IMR-90 (cell line): ENCODE measurements around the gene METTL4. TPM values are rescaled to one million over a fixed set of nuclear protein-coding genes. Genes with fewer than 3 reads are reported as not detected.

ENCODE experiments used
- ATAC-seq: fragments of 200-7000 bp; cut with Tn5 transposase; 2 replicates; pipeline ENCODE4 v1.9.1; 2020; ENCODE audit warnings: low read depth, mild to moderate bottlenecking, moderate library complexity
- BruUV-seq: library from RNA; stranded (reverse); fragments of 400-500 nt; replicated peaks from 2 replicates; lab custom pipeline; 2021; lab: Mats Ljungman, UMichigan
- CTCF ChIA-PET: fragments of 300-600 bp; formaldehyde crosslinking; extraction: SDS; loops from one replicate; lab custom pipeline; 2021; ENCODE audit warnings: antibody characterized with exemption; lab: Yijun Ruan, JAX
- POLR2A ChIA-PET: fragments of 300-600 bp; sonication (Branson Sonifier 250); formaldehyde crosslinking; loops from one replicate; lab custom pipeline; 2022; ENCODE audit warnings: antibody characterized with exemption; ENCODE audit not compliant: unreplicated experiment; lab: Charles Lee
- DNase-seq: peaks from one replicate; pipeline ENCODE4 v3.0.0; 2013
- H2AFZ ChIP-seq: replicated peaks from 2 replicates; pipeline ENCODE3; 2013; ENCODE audit warnings: low read length, mild to moderate bottlenecking; ENCODE audit not compliant: poor library complexity
- H2AK5ac ChIP-seq: 2 replicates; pipeline ENCODE4 v1.6.1; 2013; ENCODE audit warnings: low read depth, low read length, inconsistent platforms
- H2AK9ac ChIP-seq: replicated peaks from 2 replicates; pipeline ENCODE3; 2013; ENCODE audit warnings: mild to moderate bottlenecking, low read depth, low read length, moderate library complexity; ENCODE audit not compliant: poor library complexity
- H2BK120ac ChIP-seq: 2 replicates; pipeline ENCODE4 v1.6.1; 2013; ENCODE audit warnings: low read depth, low read length, inconsistent platforms
- H2BK15ac ChIP-seq: 3 replicates; pipeline ENCODE4 v1.6.1; 2013; ENCODE audit warnings: low read depth, low read length, inconsistent platforms
- H2BK20ac ChIP-seq: 2 replicates; pipeline ENCODE4 v1.6.1; 2013; ENCODE audit warnings: low read depth, mild to moderate bottlenecking, inconsistent platforms, low read length, moderate library complexity
- H2BK5ac ChIP-seq: 2 replicates; pipeline ENCODE4 v1.6.1; 2013; ENCODE audit warnings: mild to moderate bottlenecking, low read depth, low read length, inconsistent platforms; ENCODE audit not compliant: poor library complexity, severe bottlenecking
- H3K14ac ChIP-seq: replicated peaks from 2 replicates; pipeline ENCODE4 v1.6.1; 2013; ENCODE audit warnings: low read depth, low read length, inconsistent platforms
- H3K18ac ChIP-seq: 2 replicates; pipeline ENCODE4 v1.6.1; 2013; ENCODE audit warnings: low read depth, low read length, control low read depth
- H3K23ac ChIP-seq: 2 replicates; pipeline ENCODE4 v1.6.1; 2013; ENCODE audit warnings: low read depth, low read length, inconsistent platforms
- H3K27ac ChIP-seq: 2 replicates; pipeline ENCODE4 v1.5.1; 2013; ENCODE audit warnings: mild to moderate bottlenecking, control low read depth, low read length; ENCODE audit not compliant: insufficient read depth
- H3K27me3 ChIP-seq: 2 replicates; pipeline ENCODE4 v1.6.1; 2013; ENCODE audit warnings: low read length; ENCODE audit not compliant: control insufficient read depth, insufficient read depth
- H3K36me3 ChIP-seq: 2 replicates; pipeline ENCODE4 v1.6.1; 2013; ENCODE audit warnings: low read length, mixed read lengths; ENCODE audit not compliant: control insufficient read depth, insufficient read depth
- H3K4ac ChIP-seq: 2 replicates; pipeline ENCODE4 v1.6.1; 2013; ENCODE audit warnings: low read depth, low read length, inconsistent platforms
- H3K4me1 ChIP-seq: 2 replicates; pipeline ENCODE4 v1.6.1; 2013; ENCODE audit warnings: low read length, mixed read lengths; ENCODE audit not compliant: control insufficient read depth, insufficient read depth
- H3K4me2 ChIP-seq: 2 replicates; pipeline ENCODE4 v1.6.1; 2013; ENCODE audit warnings: low read depth, mild to moderate bottlenecking, control low read depth, low read length, moderate library complexity
- H3K4me3 ChIP-seq: 2 replicates; pipeline ENCODE4 v1.5.1; 2013; ENCODE audit warnings: low read depth, mild to moderate bottlenecking, control low read depth, low read length, moderate library complexity; ENCODE audit not compliant: insufficient read depth
- H3K56ac ChIP-seq: 2 replicates; pipeline ENCODE4 v1.6.1; 2013; ENCODE audit warnings: low read length, inconsistent platforms; ENCODE audit not compliant: insufficient read depth; ENCODE audit errors: extremely low read depth
- H3K79me1 ChIP-seq, 2 experiments: 2 replicates each; pipeline ENCODE4 v1.6.1; 2013; ENCODE audit warnings: low read length in 2 of 2, inconsistent platforms in 1 of 2, low read depth in 1 of 2
- H3K9ac ChIP-seq: 2 replicates; pipeline ENCODE4 v1.6.1; 2013; ENCODE audit warnings: low read depth, low read length, control low read depth
- H3K9me1 ChIP-seq: 2 replicates; pipeline ENCODE4 v1.6.1; 2013; ENCODE audit warnings: low read length, inconsistent platforms; ENCODE audit not compliant: insufficient read depth
- H3K9me3 ChIP-seq: 2 replicates; pipeline ENCODE4 v1.6.1; 2013; ENCODE audit warnings: low read length; ENCODE audit not compliant: control insufficient read depth, insufficient read depth
- H4K20me1 ChIP-seq: 2 replicates; pipeline ENCODE4 v1.6.1; 2013; ENCODE audit warnings: low read length, inconsistent platforms; ENCODE audit not compliant: insufficient read depth
- H4K5ac ChIP-seq: 2 replicates; pipeline ENCODE4 v1.6.1; 2013; ENCODE audit warnings: mild to moderate bottlenecking, low read depth, low read length, control low read depth
- H4K8ac ChIP-seq, 2 experiments: 2 replicates each; pipeline ENCODE4 v1.6.1; 2013; ENCODE audit warnings: low read depth in 2 of 2, low read length in 2 of 2, control low read depth in 1 of 2, inconsistent platforms in 1 of 2
- H4K91ac ChIP-seq: 2 replicates; pipeline ENCODE4 v1.6.1; 2013; ENCODE audit warnings: low read depth, low read length, inconsistent platforms; ENCODE audit not compliant: insufficient read depth
- BHLHE40 ChIP-seq: fragments of 150-350 bp; IDR thresholded peaks from 2 replicates; pipeline ENCODE4 v1.6.1; 2016; ENCODE audit warnings: mild to moderate bottlenecking, low read depth, low read length
- CEBPB ChIP-seq: IDR thresholded peaks from 2 replicates; pipeline ENCODE4 v1.6.1; 2012; ENCODE audit warnings: low read depth, low read length, improper control_type of control experiment
- CHD1 ChIP-seq: IDR thresholded peaks from 2 replicates; pipeline ENCODE4 v1.6.1; 2012; ENCODE audit warnings: low read depth, low read length, improper control_type of control experiment
- FOS ChIP-seq: fragments of 150-350 bp; IDR thresholded peaks from 2 replicates; pipeline ENCODE4 v1.6.1; 2016; ENCODE audit warnings: low read depth, low read length
- MAFK ChIP-seq: IDR thresholded peaks from 2 replicates; pipeline ENCODE4 v1.6.1; 2012; ENCODE audit warnings: low read depth, low read length, improper control_type of control experiment
- MAZ ChIP-seq: IDR thresholded peaks from 2 replicates; pipeline ENCODE4 v1.6.1; 2012; ENCODE audit warnings: low read depth, mild to moderate bottlenecking, low read length, improper control_type of control experiment, moderate library complexity, borderline replicate concordance
- MXI1 ChIP-seq: IDR thresholded peaks from 2 replicates; pipeline ENCODE4 v1.6.1; 2012; ENCODE audit warnings: low read depth, mild to moderate bottlenecking, low read length, moderate library complexity, borderline replicate concordance
- NFE2L2 ChIP-seq: fragments of 150-350 bp; IDR thresholded peaks from 2 replicates; pipeline ENCODE4 v1.6.1; 2016; ENCODE audit warnings: low read depth, mild to moderate bottlenecking, low read length
- POLR2A ChIP-seq: IDR thresholded peaks from 2 replicates; pipeline ENCODE4 v1.6.1; 2012; ENCODE audit warnings: mild to moderate bottlenecking, low read depth, low read length
- RAD21 ChIP-seq: IDR thresholded peaks from 2 replicates; pipeline ENCODE4 v1.6.1; 2012; ENCODE audit warnings: low read length, improper control_type of control experiment
- RCOR1 ChIP-seq: IDR thresholded peaks from 2 replicates; pipeline ENCODE4 v1.6.1; 2012; ENCODE audit warnings: mild to moderate bottlenecking, low read length, improper control_type of control experiment; ENCODE audit not compliant: insufficient replicate concordance
- RFX5 ChIP-seq: IDR thresholded peaks from 2 replicates; pipeline ENCODE4 v1.8.0; 2012; ENCODE audit warnings: low read depth, mild to moderate bottlenecking, low read length, moderate library complexity
- SMC3 ChIP-seq: fragments of 150-350 bp; IDR thresholded peaks from 2 replicates; pipeline ENCODE4 v1.6.1; 2016; ENCODE audit warnings: low read depth, mild to moderate bottlenecking, antibody characterized with exemption, low read length, moderate library complexity
- WGBS, 2 experiments: methylation state at CpG; one replicate each; pipeline versions ENCODE4 v1.1.5 to v1.1.7; 2013; ENCODE audit warnings: missing lambda C conversion rate in 2 of 2; ENCODE audit not compliant: insufficient read length in 1 of 2; ENCODE audit errors: extremely low coverage in 2 of 2; 5-methylcytosine and 5-hydroxymethylcytosine counted together
- dilution Hi-C: fragments of 300-500 bp; cut with HindIII; formaldehyde crosslinking; loops from one replicate; pipeline ENCODE4 v1.14.3; 2018; ENCODE audit warnings: low sequenced_read_pairs; ENCODE audit not compliant: unreplicated experiment
- in situ Hi-C: fragments of 300-500 bp; cut with MboI; formaldehyde crosslinking; loops from 3 replicates; pipeline ENCODE4 v1.14.3; 2019; ENCODE audit warnings: low sequenced_read_pairs, inconsistent platforms, mixed read lengths
- intact Hi-C: fragments of 100-400 bp; cut with micrococcal nuclease; formaldehyde crosslinking; loops from 2 replicates; pipeline ENCODE4 v1.10.0; 2022
- polyA plus RNA-seq, 3 experiments: library from polyadenylated mRNA; depleted of rRNA; stranded (reverse); fragments of >200 nt; gene quantifications; 2 replicates each; pipeline ENCODE4 v1.2.3, GENCODE V29; 2012; ENCODE audit warnings: low replicate concordance in 1 of 3
- total RNA-seq: library from RNA; depleted of rRNA; stranded (reverse); fragments of >200 nt; gene quantifications from 2 replicates; pipeline ENCODE4 v1.2.3, GENCODE V29; 2012
- TF ChIP-seq, protein P1 (sequence below): fragments of 150-350 bp; IDR thresholded peaks from 2 replicates; pipeline ENCODE4 v1.6.1; 2016; ENCODE audit warnings: low read depth, mild to moderate bottlenecking, low read length, moderate library complexity, borderline replicate concordance
- TF ChIP-seq, protein P2 (sequence below): fragments of 150-350 bp; IDR thresholded peaks from 2 replicates; pipeline ENCODE4 v1.6.1; 2017; ENCODE audit warnings: mild to moderate bottlenecking, antibody characterized with exemption, low read length, low read depth
- TF ChIP-seq, protein P3 (sequence below): conservative IDR thresholded peaks from 2 replicates; pipeline ENCODE4 v1.5.1; 2012; ENCODE audit warnings: mild to moderate bottlenecking, low read depth, low read length, improper control_type of control experiment

METTL4 gene
- total and polyA plus RNA-seq, 2 of the 4 experiments (the other 2 are of a cell fraction): 4.9 to 5.4 TPM

DNA sequence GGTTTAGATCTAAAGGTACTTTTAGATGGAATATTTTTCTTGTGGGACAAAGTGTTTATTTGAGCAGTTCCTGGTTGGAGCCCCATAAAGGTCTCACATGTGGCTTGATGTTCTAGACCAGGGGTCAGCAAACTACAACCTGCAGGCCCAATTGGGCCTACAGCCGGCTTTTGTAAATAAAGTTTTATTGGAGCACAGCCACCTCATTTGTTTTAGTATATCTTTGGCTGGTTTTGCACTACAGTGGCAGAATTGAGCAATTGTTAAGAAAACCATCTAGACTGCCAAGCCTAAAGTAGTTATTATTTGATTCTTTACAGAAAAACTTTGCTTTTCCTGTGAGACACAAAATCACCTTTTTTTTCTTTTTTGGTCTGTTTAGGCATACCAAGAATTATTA lies 41.7 kb upstream of the METTL4 start:
- Histone ChIP-seq H3K4ac (no peak overlapping the region), H3K27ac (no peak overlapping the region), H3K4me2 (no peak overlapping the region), H4K5ac (no peak overlapping the region), H4K8ac (no peak overlapping the region), H4K20me1 (no peaks in the 10 kb centered on the region), H3K27me3 (no peaks in the 10 kb centered on the region), H3K18ac (no peak overlapping the region), H3K14ac (no peak overlapping the region), H2BK5ac (no peak overlapping the region), H3K9ac (no peak overlapping the region), H3K9me1 (no peaks in the 10 kb centered on the region), H3K4me1 (no peaks in the 10 kb centered on the region), H3K36me3 (peaks cover 3% of the 10 kb centered on the region), H4K91ac (no peak overlapping the region), H2BK20ac (no peak overlapping the region), H2AK9ac (no peak overlapping the region), H2BK15ac (no peak overlapping the region), H3K79me1 (peaks cover 0 to 6% of the 10 kb centered on the region in 2 experiments; a peak in 1 of 4 replicates), H3K23ac (no peak overlapping the region), H3K4me3 (no peak overlapping the region), H2BK120ac (no peak overlapping the region), H2AK5ac (no peak overlapping the region), H3K56ac (no peak overlapping the region), H2AFZ (no peak overlapping the region), H3K9me3 (no peaks in the 10 kb centered on the region)
- BruUV-seq: no TSS peak
- no peak for DNase-seq
- intact Hi-C loops: no loop called here
- WGBS, 2 experiments: no CpG with 5 or more reads among the region's 1 CpG
- CTCF ChIA-PET: no interaction called here
- dilution Hi-C loops: no loop called here
- POLR2A ChIA-PET: no interaction called here
- ATAC-seq: peak; percentile 27; the same call in 1 of the 2 replicates
- in situ Hi-C loops: no loop called here
- no peak for TF ChIP-seq CEBPB
- no peak for TF ChIP-seq RFX5
- no peak for TF ChIP-seq POLR2A
- TF ChIP-seq MXI1: no peak
- TF ChIP-seq, protein P1, sequence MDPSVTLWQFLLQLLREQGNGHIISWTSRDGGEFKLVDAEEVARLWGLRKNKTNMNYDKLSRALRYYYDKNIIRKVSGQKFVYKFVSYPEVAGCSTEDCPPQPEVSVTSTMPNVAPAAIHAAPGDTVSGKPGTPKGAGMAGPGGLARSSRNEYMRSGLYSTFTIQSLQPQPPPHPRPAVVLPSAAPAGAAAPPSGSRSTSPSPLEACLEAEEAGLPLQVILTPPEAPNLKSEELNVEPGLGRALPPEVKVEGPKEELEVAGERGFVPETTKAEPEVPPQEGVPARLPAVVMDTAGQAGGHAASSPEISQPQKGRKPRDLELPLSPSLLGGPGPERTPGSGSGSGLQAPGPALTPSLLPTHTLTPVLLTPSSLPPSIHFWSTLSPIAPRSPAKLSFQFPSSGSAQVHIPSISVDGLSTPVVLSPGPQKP: no peak
- TF ChIP-seq MAZ: no peak
- TF ChIP-seq, protein P2, sequence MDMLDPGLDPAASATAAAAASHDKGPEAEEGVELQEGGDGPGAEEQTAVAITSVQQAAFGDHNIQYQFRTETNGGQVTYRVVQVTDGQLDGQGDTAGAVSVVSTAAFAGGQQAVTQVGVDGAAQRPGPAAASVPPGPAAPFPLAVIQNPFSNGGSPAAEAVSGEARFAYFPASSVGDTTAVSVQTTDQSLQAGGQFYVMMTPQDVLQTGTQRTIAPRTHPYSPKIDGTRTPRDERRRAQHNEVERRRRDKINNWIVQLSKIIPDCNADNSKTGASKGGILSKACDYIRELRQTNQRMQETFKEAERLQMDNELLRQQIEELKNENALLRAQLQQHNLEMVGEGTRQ: no peak
- no peak for TF ChIP-seq RCOR1
- TF ChIP-seq, protein P3, sequence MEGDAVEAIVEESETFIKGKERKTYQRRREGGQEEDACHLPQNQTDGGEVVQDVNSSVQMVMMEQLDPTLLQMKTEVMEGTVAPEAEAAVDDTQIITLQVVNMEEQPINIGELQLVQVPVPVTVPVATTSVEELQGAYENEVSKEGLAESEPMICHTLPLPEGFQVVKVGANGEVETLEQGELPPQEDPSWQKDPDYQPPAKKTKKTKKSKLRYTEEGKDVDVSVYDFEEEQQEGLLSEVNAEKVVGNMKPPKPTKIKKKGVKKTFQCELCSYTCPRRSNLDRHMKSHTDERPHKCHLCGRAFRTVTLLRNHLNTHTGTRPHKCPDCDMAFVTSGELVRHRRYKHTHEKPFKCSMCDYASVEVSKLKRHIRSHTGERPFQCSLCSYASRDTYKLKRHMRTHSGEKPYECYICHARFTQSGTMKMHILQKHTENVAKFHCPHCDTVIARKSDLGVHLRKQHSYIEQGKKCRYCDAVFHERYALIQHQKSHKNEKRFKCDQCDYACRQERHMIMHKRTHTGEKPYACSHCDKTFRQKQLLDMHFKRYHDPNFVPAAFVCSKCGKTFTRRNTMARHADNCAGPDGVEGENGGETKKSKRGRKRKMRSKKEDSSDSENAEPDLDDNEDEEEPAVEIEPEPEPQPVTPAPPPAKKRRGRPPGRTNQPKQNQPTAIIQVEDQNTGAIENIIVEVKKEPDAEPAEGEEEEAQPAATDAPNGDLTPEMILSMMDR: no peak
- TF ChIP-seq RAD21: no peak
- no peak for TF ChIP-seq SMC3
- no peak for TF ChIP-seq NFE2L2
- no peak for TF ChIP-seq BHLHE40
- TF ChIP-seq FOS: no peak
- no peak for TF ChIP-seq MAFK
- TF ChIP-seq CHD1: no peak
